Brain microvascular endothelial cell (primary cell): ENCODE data around the gene PRDM15.

Experiments
- DNase-seq: peaks from one replicate; pipeline ENCODE4 v3.0.0-alpha.2; 2020
- H3K27ac ChIP-seq: fragments of 250-450 bp; sonication (Bioruptor Pico); 2 replicates; pipeline ENCODE4 v1.5.1; 2020; ENCODE audit warnings: mild to moderate bottlenecking, moderate library complexity
- H3K27me3 ChIP-seq: fragments of 250-450 bp; sonication (Bioruptor Pico); replicated peaks from 2 replicates; pipeline ENCODE4 v1.5.1; 2020; ENCODE audit warnings: mild to moderate bottlenecking
- H3K36me3 ChIP-seq: fragments of 250-450 bp; sonication (Bioruptor Pico); replicated peaks from 2 replicates; pipeline ENCODE4 v1.5.1; 2020; ENCODE audit warnings: mild to moderate bottlenecking
- H3K4me3 ChIP-seq: 2 replicates; pipeline ENCODE4 v1.5.1; 2011; ENCODE audit warnings: low read depth, mild to moderate bottlenecking, control low read depth, low read length, moderate library complexity
- CTCF ChIP-seq: IDR thresholded peaks from 2 replicates; pipeline ENCODE4 v1.5.1; 2011; ENCODE audit warnings: low read depth, mild to moderate bottlenecking, moderate library complexity, low read length, control low read depth, inconsistent platforms; ENCODE audit errors: missing control alignments
- in situ Hi-C: cut with HindIII; loops from 2 replicates; pipeline ENCODE4 v1.10.0; 2017; ENCODE audit warnings: low sequenced_read_pairs, low pct_ligation_motif_present

Gene PRDM15

GRCh38 chr21:41857771-41858300, 21.3 kb downstream of the PRDM15 start:
- Histone ChIP-seq H3K36me3 (peaks cover 12% of the 10 kb centered on the region), H3K4me3 (no peak overlapping the region), H3K27ac (no peak overlapping the region), H3K27me3 (no peaks in the 10 kb centered on the region)
- DNase-seq: no peak
- TF ChIP-seq CTCF: no peak
- in situ Hi-C loops: no loop called here

GRCh38 chr21:41856572-41856971, 22.6 kb downstream of the PRDM15 start:
- DNase-seq: no peak
- no peak overlapping the region for H3K4me3 ChIP-seq
- in situ Hi-C loops: no loop called here
- H3K27me3 ChIP-seq: no peaks in the 10 kb centered on the region
- H3K27ac ChIP-seq: no peak overlapping the region
- peaks cover 15% of the 10 kb centered on the region for H3K36me3 ChIP-seq
- no peak for TF ChIP-seq CTCF

- H3K36me3 ChIP-seq: peaks cover 15% of the 10 kb centered on the region
- in situ Hi-C loops: no loop called here
These were observed 24.6 kb downstream of the PRDM15 start for GRCh38 chr21:41854426-41854995.

GRCh38 chr21:41852929-41853320, 26.2 kb downstream of the PRDM15 start:
- Histone ChIP-seq H3K27me3 (no peaks in the 10 kb centered on the region), H3K36me3 (peaks cover 12% of the 10 kb centered on the region), H3K4me3 (no peak overlapping the region), H3K27ac (no peak overlapping the region)
- no peak for DNase-seq
- no peak for TF ChIP-seq CTCF
- in situ Hi-C loops: no loop called here

More at GRCh38 chr21:41854426-41854995, 24.6 kb downstream of the PRDM15 start:
- Histone ChIP-seq H3K27me3 (no peaks in the 10 kb centered on the region), H3K4me3 (no peak overlapping the region), H3K27ac (no peak overlapping the region)
- no peak for TF ChIP-seq CTCF
- no peak for DNase-seq

- no peak overlapping the region for H3K27ac ChIP-seq
- no peak for DNase-seq
- no peak overlapping the region for H3K4me3 ChIP-seq
- peaks cover 12% of the 10 kb centered on the region for H3K36me3 ChIP-seq
- H3K27me3 ChIP-seq: no peaks in the 10 kb centered on the region
- no peak for TF ChIP-seq CTCF
- in situ Hi-C loops: no loop called here
These were observed 26.8 kb downstream of the PRDM15 start for GRCh38 chr21:41852151-41852928.
